Stimulated activated CD8-positive, alpha-beta memory T cell treated with anti-CD3 and anti-CD28 coated beads, Interleukin-4, amount 100 ng/mL, for 4 hours (primary cell): ENCODE results near the gene ADAMTS8.

Experiments used
- DNase-seq, 2 donors: peaks; one replicate each; pipeline ENCODE4 v3.0.0-alpha.2; 2020; ENCODE audit warnings: low read depth in 2 of 2, low spot score in 1 of 2

The ADAMTS8 gene

GRCh38 chr11:130462101-130462885 lies 33.9 kb upstream of the ADAMTS8 start:
- DNase-seq = no peak

GRCh38 chr11:130459521-130459920 lies 31.1 kb upstream of the ADAMTS8 start:
- no peak for DNase-seq

GRCh38 chr11:130458410-130458729 lies 30.0 kb upstream of the ADAMTS8 start:
- no peak for DNase-seq

- DNase-seq = no peak
Observed at GRCh38 chr11:130457623-130458409, 29.4 kb upstream of the ADAMTS8 start.

GRCh38 chr11:130456286-130456685 lies 27.9 kb upstream of the ADAMTS8 start:
- DNase-seq = no peak

- no peak for DNase-seq
Observed at GRCh38 chr11:130455483-130456127, 27.2 kb upstream of the ADAMTS8 start.

- DNase-seq = no peak
Observed at GRCh38 chr11:130454491-130455252, 26.3 kb upstream of the ADAMTS8 start.

- DNase-seq = no peak
Observed at GRCh38 chr11:130452940-130453339, 24.5 kb upstream of the ADAMTS8 start.

GRCh38 chr11:130452176-130452575 lies 23.8 kb upstream of the ADAMTS8 start:
- DNase-seq = no peak

GRCh38 chr11:130451231-130452019 lies 23.0 kb upstream of the ADAMTS8 start:
- no peak for DNase-seq

- DNase-seq = no peak
Observed at GRCh38 chr11:130449996-130450769, 21.8 kb upstream of the ADAMTS8 start.

- no peak for DNase-seq
Observed at GRCh38 chr11:130449310-130449990, 21.0 kb upstream of the ADAMTS8 start.

GRCh38 chr11:130448416-130449309 lies 20.3 kb upstream of the ADAMTS8 start, which contains the start of gene ADAMTS15:
ADAMTS15 (plus strand) TSS chr11:130448645; CDS start chr11:130448974, 329 bp downstream.
- no peak for DNase-seq

GRCh38 chr11:130448039-130448415 lies 19.6 kb upstream of the ADAMTS8 start:
- DNase-seq = no peak

- DNase-seq = no peak
Observed at GRCh38 chr11:130445788-130446187, 17.4 kb upstream of the ADAMTS8 start.

GRCh38 chr11:130442737-130443136 lies 14.3 kb upstream of the ADAMTS8 start:
- DNase-seq = no peak

GRCh38 chr11:130441719-130442118 lies 13.3 kb upstream of the ADAMTS8 start:
- DNase-seq = no peak

- no peak for DNase-seq
Observed at GRCh38 chr11:130439876-130440275, 11.5 kb upstream of the ADAMTS8 start.
